Keratinocyte (primary cell): ENCODE results near the gene PLEKHH1.

ENCODE experiments used
- CTCF ChIP-seq, 3 experiments: IDR thresholded peaks in 1 of 3; conservative IDR thresholded peaks in 1 of 3; optimal IDR thresholded peaks in 1 of 3; 2 replicates in 2 of 3; 3 replicates in 1 of 3; pipeline versions ENCODE3 to v1.5.1; 2011; ENCODE audit warnings: low read length in 3 of 3, mild to moderate bottlenecking in 3 of 3, moderate library complexity in 2 of 3, control low read depth in 1 of 3, inconsistent platforms in 1 of 3; ENCODE audit not compliant: insufficient read depth in 2 of 3; ENCODE audit errors: extremely low read depth in 1 of 3
- EZH2 ChIP-seq: IDR thresholded peaks from one replicate; pipeline ENCODE4 v1.6.1; 2012; ENCODE audit warnings: inconsistent platforms, mild to moderate bottlenecking, low read length, moderate library complexity

GRCh38 chr14:67576216-67576955 lies 43.3 kb downstream of the PLEKHH1 start:
- peak in 1 of 3 experiments; percentile 1 for TF ChIP-seq CTCF (optimal IDR thresholded peaks at IDR 0.05 in 1 of 3, IDR thresholded peaks at IDR 0.05 in 1 of 3, conservative IDR thresholded peaks at IDR 0.05 in 1 of 3; ENCODE audit: extremely low read depth in 1 of 3, insufficient read depth in 2 of 3, low read length in 3 of 3)
- no peak for TF ChIP-seq EZH2
